Measurements from ENCODE around the gene GCNT3.
A peak's percentile ranks its signal among the peaks of the same experiment; 100 is the strongest.
"Not testable (repeated sequence)": the region's sequence is repeated elsewhere in the genome, so short reads cannot be mapped to it uniquely, and the experiment has no call there.

GCNT3 gene

GRCh38 chr15:59616379-59616778 lies 4.8 kb downstream of the GCNT3 start:
- no peak for DNase-seq (ENCODE audit: low read depth)

- no peak for DNase-seq (ENCODE audit: low read depth)
Measured at GRCh38 chr15:59618406-59618805, 6.8 kb downstream of the GCNT3 start.

GRCh38 chr15:59622289-59622688 lies 10.7 kb downstream of the GCNT3 start:
- DNase-seq (ENCODE audit: low read depth): peak; percentile 79

- peak; percentile 33 for DNase-seq (ENCODE audit: low read depth)
Measured at GRCh38 chr15:59632714-59633113, 21.1 kb downstream of the GCNT3 start.

- DNase-seq (ENCODE audit: low read depth): no peak
Measured at GRCh38 chr15:59636184-59636583, 24.6 kb downstream of the GCNT3 start.

GRCh38 chr15:59637507-59637906 lies 25.9 kb downstream of the GCNT3 start:
- DNase-seq (ENCODE audit: low read depth): not testable (repeated sequence)

- peak; percentile 13 for DNase-seq (ENCODE audit: low read depth)
Measured at GRCh38 chr15:59642351-59642750, 30.8 kb downstream of the GCNT3 start.

- peak; percentile 52 for DNase-seq (ENCODE audit: low read depth)
Measured at GRCh38 chr15:59644756-59645155, 33.2 kb downstream of the GCNT3 start.

- not testable (repeated sequence) for DNase-seq (ENCODE audit: low read depth)
Measured at GRCh38 chr15:59645812-59646211, 34.2 kb downstream of the GCNT3 start.

GRCh38 chr15:59646277-59646676 lies 34.7 kb downstream of the GCNT3 start:
- no peak for DNase-seq (ENCODE audit: low read depth)

- no peak for DNase-seq (ENCODE audit: low read depth)
Measured at GRCh38 chr15:59647085-59647484, 35.5 kb downstream of the GCNT3 start.

GRCh38 chr15:59649603-59650002 lies 38.0 kb downstream of the GCNT3 start:
- DNase-seq (ENCODE audit: low read depth): no peak

- DNase-seq (ENCODE audit: low read depth): no peak
Measured at GRCh38 chr15:59654046-59654445, 42.5 kb downstream of the GCNT3 start.

GRCh38 chr15:59656897-59657634 lies 45.5 kb downstream of the GCNT3 start, which contains the start of gene GTF2A2:
Gene GTF2A2, minus strand, starts transcription at chr15:59657515. Its CDS starts 5,238 bp downstream, at chr15:59652277.
- peak; percentile 95 for DNase-seq (ENCODE audit: low read depth)

- DNase-seq (ENCODE audit: low read depth): no peak
Measured at GRCh38 chr15:59657635-59658125, 46.1 kb downstream of the GCNT3 start.

GRCh38 chr15:59659366-59659765 lies 47.8 kb downstream of the GCNT3 start:
- no peak for DNase-seq (ENCODE audit: low read depth)

GRCh38 chr15:59662260-59662659 lies 50.7 kb downstream of the GCNT3 start:
- DNase-seq (ENCODE audit: low read depth): no peak

GRCh38 chr15:59668556-59668955 lies 57.0 kb downstream of the GCNT3 start:
- DNase-seq (ENCODE audit: low read depth): no peak
